ENCODE data around the gene IRAK1.

- TF ChIP-seq POLR2A (IDR thresholded peaks at IDR 0.05) (peak in 2 of 4 donors; percentile 22 to 27), CTCF (IDR thresholded peaks at IDR 0.05) (peak in 1 of 6 experiments; percentile 7)
Observed at GRCh38 chrX:153971450-153972367, 48.0 kb downstream of the IRAK1 start, which contains the start of gene HCFC1.

Measured in esophagus squamous epithelium (tissue), 4 donors.